CD4-positive, alpha-beta T cell (primary cell): Measurements from ENCODE around the gene NTM. TPM values are rescaled to one million over a fixed set of nuclear protein-coding genes. Genes with fewer than 3 reads are reported as not detected.

Experiments
- ATAC-seq: fragments of 200-7000 bp; cut with Tn5 transposase; one replicate; pipeline ENCODE4 v1.10.0; 2022; ENCODE audit warnings: mild to moderate bottlenecking; ENCODE audit not compliant: poor library complexity
- CTCF ChIA-PET: fragments of 350-600 bp; sonication (Branson Sonifier 250); formaldehyde crosslinking; loops from one replicate; lab custom pipeline; 2021; ENCODE audit warnings: antibody characterized with exemption, inconsistent platforms; lab: Charles Lee
- POLR2A ChIA-PET: fragments of 350-600 bp; sonication (Branson Sonifier 250); formaldehyde crosslinking; loops from one replicate; lab custom pipeline; 2021; ENCODE audit warnings: antibody characterized with exemption, inconsistent platforms; lab: Charles Lee
- DNase-seq, 14 experiments: peaks; one replicate each; pipeline ENCODE4 v3.0.0-alpha.2; 2013 to 2020; ENCODE audit warnings: mixed read lengths in 2 of 14
- H3K27ac ChIP-seq, 2 donors: one replicate each; pipeline versions ENCODE4 v1.5.1 to v1.7.0; 2013; ENCODE audit warnings: low read length in 2 of 2, low read depth in 1 of 2, mild to moderate bottlenecking in 1 of 2
- H3K27me3 ChIP-seq, 2 experiments: 1 replicate in 1 of 2; 2 replicates in 1 of 2; pipeline versions ENCODE4 v1.6.1 to v1.7.0; 2013; ENCODE audit warnings: low read length in 2 of 2, control low read depth in 1 of 2, mild to moderate bottlenecking in 1 of 2, moderate library complexity in 1 of 2; ENCODE audit not compliant: insufficient read depth in 2 of 2, control insufficient read depth in 1 of 2
- H3K36me3 ChIP-seq: one replicate; pipeline ENCODE4 v1.6.1; 2013; ENCODE audit warnings: low read length, control low read depth; ENCODE audit not compliant: insufficient read depth
- H3K4me1 ChIP-seq: one replicate; pipeline ENCODE4 v1.6.1; 2013; ENCODE audit warnings: low read length, control low read depth; ENCODE audit not compliant: insufficient read depth
- H3K4me3 ChIP-seq: one replicate; pipeline ENCODE4 v1.5.1; 2013; ENCODE audit warnings: mild to moderate bottlenecking, low read length, moderate library complexity
- H3K9me3 ChIP-seq, 2 experiments: 1 replicate in 1 of 2; 2 replicates in 1 of 2; pipeline versions ENCODE4 v1.6.1 to v1.7.0; 2013; ENCODE audit warnings: low read length in 2 of 2, mild to moderate bottlenecking in 2 of 2, control low read depth in 1 of 2, moderate library complexity in 1 of 2; ENCODE audit not compliant: control insufficient read depth in 1 of 2, insufficient read depth in 1 of 2
- H3K27ac Mint-ChIP-seq: one replicate; pipeline ENCODE4 v1.8.0; 2020; ENCODE audit warnings: mixed read lengths
- H3K27me3 Mint-ChIP-seq: one replicate; pipeline ENCODE4 v1.8.0; 2021; ENCODE audit warnings: mixed read lengths
- H3K36me3 Mint-ChIP-seq: one replicate; pipeline ENCODE4 v1.8.0; 2021; ENCODE audit warnings: low read depth, mixed read lengths
- H3K4me1 Mint-ChIP-seq: one replicate; pipeline ENCODE4 v1.8.0; 2021; ENCODE audit warnings: low read depth, mixed read lengths
- H3K4me3 Mint-ChIP-seq: one replicate; pipeline ENCODE4 v1.8.0; 2020; ENCODE audit warnings: mild to moderate bottlenecking, mixed read lengths
- H3K9me3 Mint-ChIP-seq: one replicate; pipeline ENCODE4 v1.8.0; 2020; ENCODE audit warnings: mixed read lengths
- intact Hi-C, 2 experiments: fragments of 100-400 bp; cut with DNase I in 1 of 2; cut with micrococcal nuclease in 1 of 2; formaldehyde crosslinking; loops; one replicate each; pipeline versions ENCODE4 v1.15.1 to v1.9.0; 2023 to 2025; cut with DNase I, micrococcal nuclease
- total RNA-seq, 174 experiments: library from RNA in 2 of 174; stranded (reverse) in 2 of 174; gene quantifications; one replicate each; pipeline ENCODE4 v1.2.3 and lab custom pipeline; 2021 to 2026
- TF ChIP-seq, protein P1 (sequence below): fragments of 200-600 bp; IDR thresholded peaks from one replicate; pipeline ENCODE4 v1.8.0; 2022; ENCODE audit warnings: antibody characterized with exemption, mild to moderate bottlenecking

The NTM gene
- total RNA-seq, 2 experiments from 2014 or later = not detected

DNA sequence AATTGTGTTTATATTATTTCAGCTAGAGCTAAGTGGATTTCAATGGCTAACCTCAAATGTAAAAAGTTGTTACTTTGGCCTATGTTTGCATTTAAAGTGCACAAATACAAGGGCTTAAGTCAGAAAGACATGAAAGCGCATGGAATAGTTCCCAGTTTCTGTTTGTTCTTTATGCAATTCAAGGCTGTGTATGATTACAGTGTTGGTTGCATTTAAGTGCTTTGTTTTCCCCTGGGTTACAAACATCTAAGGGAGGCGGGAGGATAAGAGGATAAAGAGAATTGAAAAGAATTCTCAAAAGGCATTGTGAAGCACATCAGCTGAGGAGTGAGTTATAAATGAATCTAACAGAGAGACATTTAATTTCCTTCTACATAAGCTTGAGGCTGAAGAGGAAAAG, 453.4 kb downstream of the NTM start:
- no peaks in the 10 kb centered on the region for H3K27me3 Mint-ChIP-seq
- no peaks in the 10 kb centered on the region for H3K27me3 ChIP-seq
- ChIA-PET CTCF (no interaction called here), POLR2A (no interaction called here)
- no peak overlapping the region for H3K4me3 Mint-ChIP-seq
- no peak overlapping the region for H3K4me3 ChIP-seq
- H3K4me1 Mint-ChIP-seq = no peaks in the 10 kb centered on the region
- no peaks in the 10 kb centered on the region for H3K36me3 Mint-ChIP-seq
- no peaks in the 10 kb centered on the region for H3K9me3 ChIP-seq
- TF ChIP-seq, protein P1, sequence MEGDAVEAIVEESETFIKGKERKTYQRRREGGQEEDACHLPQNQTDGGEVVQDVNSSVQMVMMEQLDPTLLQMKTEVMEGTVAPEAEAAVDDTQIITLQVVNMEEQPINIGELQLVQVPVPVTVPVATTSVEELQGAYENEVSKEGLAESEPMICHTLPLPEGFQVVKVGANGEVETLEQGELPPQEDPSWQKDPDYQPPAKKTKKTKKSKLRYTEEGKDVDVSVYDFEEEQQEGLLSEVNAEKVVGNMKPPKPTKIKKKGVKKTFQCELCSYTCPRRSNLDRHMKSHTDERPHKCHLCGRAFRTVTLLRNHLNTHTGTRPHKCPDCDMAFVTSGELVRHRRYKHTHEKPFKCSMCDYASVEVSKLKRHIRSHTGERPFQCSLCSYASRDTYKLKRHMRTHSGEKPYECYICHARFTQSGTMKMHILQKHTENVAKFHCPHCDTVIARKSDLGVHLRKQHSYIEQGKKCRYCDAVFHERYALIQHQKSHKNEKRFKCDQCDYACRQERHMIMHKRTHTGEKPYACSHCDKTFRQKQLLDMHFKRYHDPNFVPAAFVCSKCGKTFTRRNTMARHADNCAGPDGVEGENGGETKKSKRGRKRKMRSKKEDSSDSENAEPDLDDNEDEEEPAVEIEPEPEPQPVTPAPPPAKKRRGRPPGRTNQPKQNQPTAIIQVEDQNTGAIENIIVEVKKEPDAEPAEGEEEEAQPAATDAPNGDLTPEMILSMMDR = no peak
- H3K9me3 Mint-ChIP-seq = no peaks in the 10 kb centered on the region
- intact Hi-C loops = no loop called here
- H3K27ac ChIP-seq = no peak overlapping the region
- H3K27ac Mint-ChIP-seq = no peak overlapping the region
- H3K36me3 ChIP-seq = no peaks in the 10 kb centered on the region
- H3K4me1 ChIP-seq = no peaks in the 10 kb centered on the region
- ATAC-seq (no peak), DNase-seq (no peak)

DNA sequence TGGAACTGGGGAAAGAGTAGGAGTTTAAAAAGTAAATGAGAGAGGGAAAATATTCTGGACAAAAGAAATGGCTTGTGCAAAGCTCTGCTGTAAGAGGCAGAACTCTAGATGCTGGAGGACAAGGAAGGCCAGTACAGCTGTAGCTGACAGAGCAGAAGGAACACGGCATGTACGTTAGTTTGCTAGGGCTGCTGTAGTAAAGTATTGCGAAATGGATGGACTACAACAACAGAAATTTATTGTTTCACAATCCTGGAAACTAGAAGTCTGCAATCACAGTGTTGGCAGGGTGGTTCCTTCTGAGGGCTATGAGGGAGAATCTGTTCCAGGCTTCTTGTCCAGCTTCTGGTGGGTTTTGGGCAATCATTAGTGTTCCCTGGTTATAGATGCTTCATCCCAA, 454.4 kb downstream of the NTM start:
- no peaks in the 10 kb centered on the region for H3K4me1 Mint-ChIP-seq
- no peaks in the 10 kb centered on the region for H3K4me1 ChIP-seq
- no peaks in the 10 kb centered on the region for H3K36me3 ChIP-seq
- no peak overlapping the region for H3K4me3 Mint-ChIP-seq
- H3K36me3 Mint-ChIP-seq = no peaks in the 10 kb centered on the region
- H3K9me3 Mint-ChIP-seq = no peaks in the 10 kb centered on the region
- POLR2A ChIA-PET = no interaction called here
- ATAC-seq = no peak
- no peak overlapping the region for H3K4me3 ChIP-seq
- TF ChIP-seq, protein P1 = no peak
- H3K27me3 Mint-ChIP-seq = no peaks in the 10 kb centered on the region
- no peaks in the 10 kb centered on the region for H3K9me3 ChIP-seq
- intact Hi-C loops = no loop called here
- no peaks in the 10 kb centered on the region for H3K27me3 ChIP-seq
- no peak overlapping the region for H3K27ac ChIP-seq
- no peak overlapping the region for H3K27ac Mint-ChIP-seq
- CTCF ChIA-PET = no interaction called here
- peak in 3 of 14 experiments; percentile 4 to 17 (median 4) for DNase-seq

DNA sequence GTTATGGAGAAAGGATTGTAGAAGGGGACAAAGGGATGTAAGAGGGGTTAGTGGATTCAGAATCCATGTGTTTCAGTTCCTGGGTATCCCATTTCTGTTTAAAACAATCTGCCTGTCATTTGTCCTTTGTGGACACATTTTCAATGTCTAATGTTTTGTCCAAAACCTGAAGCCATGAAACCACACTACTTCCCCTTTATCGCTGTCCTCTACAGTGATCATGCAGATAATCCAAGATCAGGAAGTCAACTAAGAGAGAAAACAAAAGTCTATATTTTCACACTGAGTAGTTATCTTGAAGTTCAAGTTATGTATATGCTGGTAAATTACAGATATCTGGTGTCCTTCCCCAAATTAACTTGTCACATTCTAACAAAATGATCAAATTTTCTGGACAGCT, 457.0 kb downstream of the NTM start:
- Mint-ChIP-seq H3K9me3 (no peaks in the 10 kb centered on the region), H3K36me3 (no peaks in the 10 kb centered on the region), H3K27ac (no peak overlapping the region), H3K4me1 (no peaks in the 10 kb centered on the region), H3K27me3 (no peaks in the 10 kb centered on the region), H3K4me3 (no peak overlapping the region)
- ATAC-seq (no peak), DNase-seq (peak in 1 of 14 experiments; percentile 5)
- Histone ChIP-seq H3K36me3 (no peaks in the 10 kb centered on the region), H3K27ac (no peak overlapping the region), H3K9me3 (no peaks in the 10 kb centered on the region), H3K27me3 (no peaks in the 10 kb centered on the region), H3K4me3 (no peak overlapping the region), H3K4me1 (no peaks in the 10 kb centered on the region)
- intact Hi-C loops = no loop called here
- ChIA-PET CTCF (no interaction called here), POLR2A (no interaction called here)
- TF ChIP-seq, protein P1 = no peak
